Inflammatory macrophage (primary cell): ENCODE measurements around the gene PRMT2.
"Not testable (repeated sequence)": the region's sequence is repeated elsewhere in the genome, so short reads cannot be mapped to it uniquely, and the experiment has no call there.

Experiments used
- DNase-seq, 2 donors: peaks; one replicate each; pipeline ENCODE4 v3.0.0-alpha.2; 2020 to 2022

PRMT2 gene

GRCh38 chr21:46674430-46675007 is 39.0 kb downstream of the PRMT2 start:
- DNase-seq: no peak

DNA sequence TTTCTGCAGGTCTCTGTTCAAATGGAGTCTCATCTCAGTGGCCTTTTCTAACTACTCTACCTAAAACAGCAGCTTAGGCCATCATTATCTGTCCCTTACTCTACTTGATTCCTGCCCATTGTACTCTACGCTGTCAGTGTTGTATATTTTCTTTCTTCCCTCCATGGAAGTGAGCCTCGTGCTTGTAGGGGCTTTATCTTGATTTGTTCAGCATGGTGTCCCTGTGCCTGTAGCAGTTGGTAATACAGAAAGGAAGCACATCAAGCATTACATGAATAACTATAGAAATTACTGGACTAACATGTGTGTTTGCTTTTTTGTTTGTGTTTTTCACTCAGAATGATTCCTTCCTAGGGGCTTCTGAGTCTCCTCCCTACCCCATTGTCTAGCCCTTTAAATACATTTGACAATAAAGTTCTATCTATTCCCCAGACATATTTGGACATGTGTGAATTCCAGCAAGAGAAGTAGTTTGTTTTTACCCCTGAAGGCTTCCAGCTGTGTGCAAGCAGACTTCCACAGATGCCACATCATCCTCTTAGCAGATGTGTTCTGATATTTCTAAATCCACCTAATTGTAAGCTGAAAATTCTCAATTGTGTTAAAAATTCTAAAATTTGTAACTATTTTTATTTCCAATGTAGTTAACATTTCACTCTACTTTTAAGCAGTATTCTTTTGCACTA is 40.3 kb downstream of the PRMT2 start:
- DNase-seq: no peak

DNA sequence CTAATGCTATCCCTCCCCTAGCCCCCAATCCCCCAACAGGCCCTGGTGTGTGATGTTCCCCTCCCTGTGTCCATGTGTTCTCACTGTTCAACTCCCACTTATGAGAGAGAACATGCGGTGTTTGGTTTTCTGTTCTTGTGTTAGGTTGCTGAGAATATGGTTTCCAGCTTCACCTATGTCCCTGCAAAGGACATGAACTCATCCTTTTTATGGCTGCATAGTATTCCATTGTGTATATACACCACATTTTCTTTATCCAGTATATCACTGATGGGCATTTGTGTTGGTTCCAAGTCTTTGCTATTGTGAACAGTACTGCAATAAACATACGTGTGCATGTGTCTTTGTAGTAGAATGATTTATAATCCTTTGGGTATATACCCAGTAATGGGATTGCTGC is 41.1 kb downstream of the PRMT2 start:
- DNase-seq: not testable (repeated sequence)

DNA sequence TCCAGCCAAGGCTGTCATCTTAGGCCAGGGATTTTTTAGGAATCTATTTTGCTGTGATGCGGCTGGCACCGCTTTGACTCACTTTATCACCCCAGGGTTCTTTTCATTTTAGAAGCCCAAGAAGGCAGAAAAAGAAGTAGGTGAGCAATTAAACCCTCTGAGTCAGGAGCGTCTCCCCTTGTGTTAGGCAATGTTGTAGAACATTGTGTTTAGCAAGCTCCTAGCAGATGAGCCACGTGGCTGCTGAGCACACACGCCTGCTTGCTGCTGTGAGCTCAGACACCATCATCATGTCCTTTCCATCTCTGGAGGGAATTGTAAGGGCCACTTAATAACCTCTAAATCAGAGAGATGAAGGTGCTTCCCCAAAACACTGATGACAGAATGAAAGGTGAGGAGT is 46.1 kb downstream of the PRMT2 start:
- DNase-seq: not testable (repeated sequence)

DNA sequence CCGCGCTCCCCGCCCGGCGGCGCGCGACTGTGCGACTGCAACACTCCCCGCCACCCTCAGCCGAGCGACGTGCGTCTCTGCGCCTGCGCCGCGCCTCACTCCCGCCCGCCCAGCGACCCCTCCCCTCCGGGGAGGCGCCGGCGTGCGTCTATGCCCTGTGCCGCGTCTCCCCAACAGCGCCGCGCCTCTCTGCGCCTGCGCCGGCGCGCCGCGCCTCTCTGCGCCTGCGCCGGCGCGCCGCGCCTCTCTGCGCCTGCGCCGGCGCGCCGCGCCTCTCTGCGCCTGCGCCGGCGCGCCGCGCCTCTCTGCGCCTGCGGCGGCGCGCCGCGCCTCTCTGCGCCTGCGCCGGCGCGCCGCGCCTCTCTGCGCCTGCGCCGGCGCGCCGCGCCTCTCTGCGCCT is 63.2 kb downstream of the PRMT2 start:
- not testable (repeated sequence) for DNase-seq

- DNase-seq: not testable (repeated sequence)
Observed at GRCh38 chr21:46699104-46699503, 63.6 kb downstream of the PRMT2 start.
